Endothelial cell of hepatic sinusoid (primary cell): Measurements from ENCODE around the gene CCDC3.

ENCODE experiments used
- in situ Hi-C: cut with HindIII; loops from 2 replicates; pipeline ENCODE4 v1.10.0; 2017; ENCODE audit warnings: low sequenced_read_pairs

Gene CCDC3

DNA sequence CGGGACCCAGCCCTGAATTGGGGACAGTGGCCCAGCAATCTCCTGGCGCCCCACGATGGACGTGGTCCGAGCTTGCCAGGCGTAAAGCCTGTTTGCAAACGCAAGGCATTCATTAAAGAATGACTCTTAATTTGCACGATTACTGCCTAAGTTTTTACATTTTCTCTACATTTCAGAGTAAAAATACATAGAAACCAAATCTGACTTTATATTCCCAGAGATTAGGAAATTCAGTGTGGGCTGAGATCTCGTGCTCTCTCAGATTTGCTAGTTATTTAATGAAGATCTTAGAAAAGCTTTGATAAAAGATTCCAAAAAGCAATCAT lies 337 bp upstream of the CCDC3 start:
- in situ Hi-C loops: no loop called here

GRCh38 chr10:13000431-13000830 lies 1.1 kb downstream of the CCDC3 start:
- in situ Hi-C loops: no loop called here

DNA sequence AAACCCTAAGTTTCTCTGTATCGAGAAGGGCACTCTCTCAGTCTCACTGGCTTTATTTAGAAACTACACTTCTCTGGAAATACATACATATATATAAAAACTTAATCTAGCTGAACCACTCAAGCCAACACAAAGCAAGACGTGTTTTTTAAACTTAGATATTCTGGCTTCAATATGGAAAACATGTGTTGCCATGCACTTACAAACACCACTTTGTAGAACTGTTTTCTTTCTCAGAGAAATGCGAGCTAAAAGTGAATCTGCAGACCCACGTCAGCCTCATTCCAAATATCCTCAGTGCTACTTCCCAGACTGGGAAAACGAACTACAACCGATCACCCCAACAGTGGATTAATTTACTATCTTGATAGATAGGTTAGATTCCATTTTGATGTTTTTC lies 1.7 kb downstream of the CCDC3 start:
- in situ Hi-C loops: no loop called here

GRCh38 chr10:12995425-12995861 lies 6.1 kb downstream of the CCDC3 start:
- in situ Hi-C loops: no loop called here

DNA sequence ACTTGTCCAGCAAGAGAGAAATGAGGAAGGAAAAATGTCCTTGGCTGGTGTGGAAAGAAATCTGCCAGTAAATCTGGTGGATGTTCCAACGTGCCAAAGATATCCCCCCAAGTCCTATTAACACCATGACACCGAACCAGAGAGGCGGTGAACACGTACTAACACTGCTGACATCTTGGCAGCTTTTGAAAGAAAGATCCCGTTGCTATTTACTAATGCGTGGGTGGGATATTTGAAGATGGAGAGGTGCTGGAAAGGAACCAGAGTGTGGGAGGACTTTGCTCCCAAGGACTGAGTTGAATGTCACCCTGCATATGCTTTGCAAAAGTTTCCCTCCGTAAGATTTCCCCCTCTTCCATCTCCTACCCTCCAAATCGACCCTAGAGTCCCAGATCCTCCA lies 7.9 kb downstream of the CCDC3 start:
- in situ Hi-C loops: no loop called here

- in situ Hi-C loops: no loop called here
Measured at GRCh38 chr10:12985347-12985746, 16.2 kb downstream of the CCDC3 start.

GRCh38 chr10:12984165-12984747 lies 17.3 kb downstream of the CCDC3 start:
- in situ Hi-C loops: loop anchor here (5.0 kb wide), 2 partner anchors 52 to 68 kb away; no protein-coding TSS in a partner anchor

DNA sequence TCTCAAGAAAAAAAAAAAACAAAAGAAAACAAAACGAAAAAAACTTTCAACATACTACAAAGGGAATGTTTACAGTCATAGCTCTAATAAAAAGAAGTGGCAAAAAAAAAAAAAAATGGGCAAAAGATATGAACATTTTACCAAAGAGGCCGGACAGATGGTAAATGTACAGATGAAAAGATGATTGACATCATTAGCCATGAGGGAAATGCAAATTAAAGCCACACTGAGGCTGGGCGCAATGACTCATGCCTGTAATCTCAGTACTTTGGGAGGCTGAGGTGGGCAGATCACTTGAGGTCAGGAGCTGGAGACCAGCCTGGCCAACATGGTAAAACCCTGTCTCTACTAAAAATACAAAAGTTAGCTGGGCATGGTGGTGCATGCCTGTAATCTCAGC lies 17.9 kb downstream of the CCDC3 start:
- in situ Hi-C loops: loop anchor here (5.0 kb wide), 2 partner anchors 51 to 69 kb away; no protein-coding TSS in a partner anchor

DNA sequence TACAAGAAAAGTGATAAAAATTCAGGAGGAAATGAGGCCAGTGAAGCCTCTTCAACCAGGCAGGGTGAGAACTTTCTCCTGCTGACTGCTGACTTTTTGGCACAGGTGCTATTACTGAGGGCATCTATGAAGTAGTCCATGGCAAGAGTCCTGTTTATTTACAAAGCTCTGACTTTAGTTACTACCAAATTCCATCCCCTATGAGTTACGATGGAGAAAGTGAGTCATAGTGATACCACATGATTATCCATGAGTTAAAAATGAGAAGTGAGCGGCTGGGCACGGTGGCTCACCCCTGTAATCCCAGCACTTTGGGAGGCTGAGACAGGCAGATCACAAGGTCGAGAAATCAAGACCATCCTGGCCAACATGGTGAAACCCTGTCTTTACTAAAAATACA lies 19.9 kb downstream of the CCDC3 start:
- in situ Hi-C loops: loop anchor here (5.0 kb wide), 2 partner anchors 49 to 71 kb away; no protein-coding TSS in a partner anchor

- in situ Hi-C loops: loop anchor here (5.0 kb wide), 2 partner anchors 49 to 71 kb away; no protein-coding TSS in a partner anchor
Measured at GRCh38 chr10:12980713-12981306, 20.7 kb downstream of the CCDC3 start.

DNA sequence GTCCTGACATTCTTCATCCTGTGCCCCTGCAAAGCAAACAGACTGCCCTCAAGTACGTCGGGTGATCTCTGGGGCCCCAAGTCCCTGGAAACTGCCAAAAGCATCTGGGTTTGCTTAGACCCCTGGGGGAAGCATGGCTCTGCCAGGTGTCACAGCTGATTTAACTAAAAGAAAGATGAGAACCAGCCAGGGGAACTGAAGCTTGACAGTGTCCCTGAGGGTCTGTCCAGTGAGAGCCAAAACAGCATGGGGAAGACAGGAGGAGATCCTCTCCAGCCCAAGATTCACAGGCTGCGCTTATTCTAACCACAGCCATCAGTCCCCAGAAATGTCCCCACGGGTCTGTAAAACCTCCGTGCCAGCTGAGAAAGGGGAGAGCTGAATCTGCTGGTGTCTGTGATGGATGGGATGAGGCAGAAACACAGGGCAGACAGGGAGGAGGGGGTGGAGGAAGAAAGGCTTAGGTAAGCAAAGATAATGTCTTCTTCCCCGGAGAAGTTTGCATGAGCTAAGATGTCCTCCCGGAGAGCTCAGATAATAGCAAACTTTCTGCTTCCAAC lies 21.3 kb downstream of the CCDC3 start:
- in situ Hi-C loops: loop anchor here (5.0 kb wide), 2 partner anchors 48 to 72 kb away; no protein-coding TSS in a partner anchor

- in situ Hi-C loops: no loop called here
Measured at GRCh38 chr10:12978891-12979290, 22.6 kb downstream of the CCDC3 start.

- in situ Hi-C loops: no loop called here
Measured at GRCh38 chr10:12975906-12976305, 25.6 kb downstream of the CCDC3 start.

- in situ Hi-C loops: no loop called here
Measured at GRCh38 chr10:12975266-12975665, 26.2 kb downstream of the CCDC3 start.

GRCh38 chr10:12974491-12975199 lies 26.9 kb downstream of the CCDC3 start:
- in situ Hi-C loops: no loop called here

GRCh38 chr10:12974078-12974477 lies 27.4 kb downstream of the CCDC3 start:
- in situ Hi-C loops: no loop called here

DNA sequence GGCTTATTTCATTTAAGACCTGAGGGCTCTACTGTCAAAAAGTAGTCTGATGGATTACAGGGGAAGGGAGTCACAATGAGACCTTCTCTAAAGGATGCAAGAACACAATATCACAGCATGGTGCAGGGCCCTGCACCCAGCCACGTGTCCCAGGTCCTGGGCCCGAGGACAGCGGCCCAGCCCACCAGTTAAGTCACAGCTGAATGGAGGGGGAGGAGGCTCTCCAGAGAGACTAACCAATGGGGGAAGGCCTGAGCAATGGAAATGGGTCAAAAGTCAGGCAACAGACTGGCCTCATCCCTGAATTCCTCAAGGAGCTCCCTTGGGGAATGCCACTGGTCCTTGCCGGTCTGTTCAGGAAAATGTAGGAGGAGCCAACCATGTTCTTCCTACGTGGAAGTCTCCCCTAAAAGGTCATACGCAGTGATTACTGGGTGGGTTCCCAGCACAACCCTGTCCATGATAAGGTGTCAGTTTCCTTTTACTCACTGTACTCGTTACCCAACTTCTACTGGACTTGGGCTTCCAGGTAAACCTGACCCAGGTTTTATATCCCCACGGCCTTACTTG lies 28.3 kb downstream of the CCDC3 start:
- in situ Hi-C loops: no loop called here

DNA sequence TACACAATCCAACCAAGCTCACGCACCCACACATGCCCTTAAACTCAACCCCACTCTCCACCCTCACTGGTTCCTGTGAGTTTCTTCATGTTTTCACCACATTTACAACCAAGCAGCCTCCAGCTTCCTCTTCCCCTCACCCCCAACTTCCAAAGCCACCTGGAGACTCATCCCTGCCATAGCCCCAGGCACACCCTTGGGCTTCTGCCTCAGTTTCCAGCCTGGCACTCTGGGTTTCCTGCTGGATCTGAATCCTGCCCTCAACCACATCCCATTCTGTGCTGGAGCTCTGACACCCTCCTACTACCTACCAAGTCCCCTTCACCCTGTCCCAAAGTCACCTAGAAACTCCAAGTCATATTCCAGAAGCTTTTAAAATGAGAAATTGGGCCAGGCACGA lies 29.4 kb downstream of the CCDC3 start:
- in situ Hi-C loops: no loop called here

DNA sequence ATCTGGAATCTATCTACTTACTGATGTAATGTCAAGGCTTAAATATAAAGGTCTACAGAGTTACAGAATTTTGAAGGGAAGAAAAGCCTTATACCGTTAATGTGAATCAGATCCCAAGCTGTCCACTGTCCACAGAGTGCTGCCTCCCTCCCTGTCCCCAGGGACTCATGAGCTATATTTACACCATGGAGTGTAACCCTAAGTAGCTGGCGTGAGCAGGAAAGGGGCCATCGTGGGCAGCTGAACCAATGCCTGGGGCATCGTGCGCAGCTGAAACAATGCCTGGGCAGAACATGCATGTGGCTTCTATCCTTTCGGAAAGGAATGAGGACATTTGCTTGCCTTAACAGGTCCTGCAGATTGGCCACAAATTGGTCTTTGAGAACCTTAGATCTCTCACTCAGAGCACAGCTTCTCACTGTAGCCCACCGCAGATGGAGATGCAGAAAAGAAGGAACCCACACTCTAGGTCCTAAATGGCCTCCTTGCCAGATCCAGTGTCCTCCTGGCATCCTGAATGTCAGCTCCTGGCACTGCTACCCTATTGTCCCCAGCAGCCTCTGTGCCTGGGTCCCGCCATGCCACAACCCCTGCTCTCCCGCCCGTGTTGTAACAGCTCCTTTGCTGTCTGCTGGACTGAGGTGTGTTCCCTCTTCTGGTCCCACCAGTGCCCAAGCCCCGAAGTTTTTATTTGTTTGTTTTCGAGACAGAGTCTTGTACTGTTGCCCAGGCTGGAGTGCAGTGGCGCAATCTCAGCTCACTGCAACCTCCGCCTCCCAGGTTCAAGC lies 30.3 kb downstream of the CCDC3 start:
- in situ Hi-C loops: no loop called here

DNA sequence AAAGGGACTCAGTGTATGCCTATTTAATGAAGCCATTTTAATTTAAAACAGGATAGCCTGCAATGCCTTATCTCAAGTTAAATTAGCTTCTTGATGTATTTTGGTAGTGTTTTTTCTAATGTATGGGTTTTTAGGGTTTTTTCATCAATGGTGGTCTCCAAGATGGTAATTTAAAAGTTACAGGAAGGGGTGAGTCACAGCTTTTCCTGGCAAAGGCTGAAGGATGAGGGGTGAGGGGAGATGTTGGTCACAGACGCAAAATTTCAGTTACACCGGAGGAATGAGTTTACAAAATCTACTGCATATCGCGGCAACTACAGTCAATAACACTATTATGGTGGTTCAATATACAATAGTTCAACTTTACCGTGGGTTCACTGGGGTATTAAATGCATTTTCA lies 31.6 kb downstream of the CCDC3 start:
- in situ Hi-C loops: no loop called here

DNA sequence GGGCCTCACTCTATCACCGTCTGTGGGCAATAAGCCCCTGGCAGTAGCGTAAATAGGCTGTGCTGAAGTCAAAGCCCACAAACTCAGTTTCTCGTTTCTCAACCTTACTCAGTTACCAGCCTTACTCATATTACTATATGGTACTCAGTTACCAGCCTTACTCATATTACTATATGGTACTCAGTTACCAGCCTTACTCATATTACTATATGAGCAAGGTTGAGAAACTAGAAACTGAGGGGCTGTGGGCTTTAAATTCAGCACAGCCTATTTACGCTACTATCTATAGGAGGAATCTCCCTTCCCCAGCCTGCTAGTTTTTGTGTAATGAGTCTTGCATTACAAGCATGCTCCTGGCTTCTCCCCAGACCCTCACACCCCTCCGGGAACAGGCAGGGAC lies 35.4 kb downstream of the CCDC3 start:
- in situ Hi-C loops: no loop called here
